HL-60 (cell line): ENCODE data around the gene RHBDD3.
A peak's percentile ranks its signal among the peaks of the same experiment; 100 is the strongest.

Source experiments
- DNase-seq, 2 experiments: peaks; one replicate each; pipeline ENCODE4 v3.0.0-alpha.2; 2010 to 2020; ENCODE audit warnings: low read depth in 1 of 2, low spot score in 1 of 2
- H3K27ac ChIP-seq: fragments of 250-450 bp; sonication (Bioruptor Pico); replicated peaks from 2 replicates; pipeline ENCODE4 v1.5.1; 2020; ENCODE audit warnings: mild to moderate bottlenecking, moderate library complexity
- H3K27me3 ChIP-seq: fragments of 250-450 bp; sonication (Bioruptor Pico); 2 replicates; pipeline ENCODE4 v1.5.1; 2021; ENCODE audit warnings: mild to moderate bottlenecking, moderate library complexity; ENCODE audit not compliant: insufficient read depth, poor library complexity, severe bottlenecking
- H3K4me3 ChIP-seq: replicated peaks from 2 replicates; pipeline ENCODE4 v1.5.1; 2011; ENCODE audit warnings: mild to moderate bottlenecking, control low read depth, low read length; ENCODE audit not compliant: insufficient read depth
- CTCF ChIP-seq: IDR thresholded peaks from one replicate; pipeline ENCODE4 v1.5.1; 2011; ENCODE audit warnings: low read length, control low read depth, inconsistent platforms; ENCODE audit not compliant: insufficient read depth
- GABPA ChIP-seq: IDR thresholded peaks from 2 replicates; pipeline ENCODE4 v1.6.1; 2012; ENCODE audit warnings: low read depth
- POLR2AphosphoS5 ChIP-seq: IDR thresholded peaks from 2 replicates; pipeline ENCODE4 v1.6.1; 2012; ENCODE audit warnings: low read depth
- REST ChIP-seq: IDR thresholded peaks from 2 replicates; pipeline ENCODE4 v1.6.1; 2012; ENCODE audit warnings: low read depth; ENCODE audit not compliant: insufficient replicate concordance
- SPI1 ChIP-seq: IDR thresholded peaks from 2 replicates; pipeline ENCODE4 v1.6.1; 2012; ENCODE audit warnings: low read depth, mild to moderate bottlenecking, borderline replicate concordance

RHBDD3 gene

GRCh38 chr22:29300807-29301601 is 33.2 kb upstream of the RHBDD3 start:
- no peak for TF ChIP-seq CTCF
- TF ChIP-seq POLR2AphosphoS5, result peak; percentile 37; the same call in 1 of the 2 replicates
- H3K27ac ChIP-seq, result no peak overlapping the region

GRCh38 chr22:29300467-29300806 is 32.7 kb upstream of the RHBDD3 start:
- Histone ChIP-seq H3K4me3 (no peak overlapping the region), H3K27ac (no peak overlapping the region), H3K27me3 (no peaks in the 10 kb centered on the region)
- TF ChIP-seq CTCF (no peak), REST (no peak), GABPA (no peak), SPI1 (no peak), POLR2AphosphoS5 (no peak)
- no peak for DNase-seq

More at GRCh38 chr22:29300807-29301601, 33.2 kb upstream of the RHBDD3 start:
- DNase-seq, result no peak
- no peak overlapping the region for H3K4me3 ChIP-seq
- no peaks in the 10 kb centered on the region for H3K27me3 ChIP-seq

GRCh38 chr22:29299136-29299900 is 31.5 kb upstream of the RHBDD3 start:
- no peaks in the 10 kb centered on the region for H3K27me3 ChIP-seq
- H3K4me3 ChIP-seq, result no peak overlapping the region
- no peak overlapping the region for H3K27ac ChIP-seq
- no peak for DNase-seq
- TF ChIP-seq GABPA, result no peak
- TF ChIP-seq CTCF, result no peak
- no peak for TF ChIP-seq SPI1
- no peak for TF ChIP-seq REST
- TF ChIP-seq POLR2AphosphoS5, result no peak; the same call in 1 of the 2 replicates
